GM23338 (cell line): ENCODE results near the gene ERVK3-1. TPM values are rescaled to one million over a fixed set of nuclear protein-coding genes. Genes with fewer than 3 reads are reported as not detected.

Experiments used
- ATAC-seq: fragments of 200-7000 bp; cut with Tn5 transposase; 3 replicates; pipeline ENCODE4 v1.9.1; 2020
- DNase-seq: peaks from one replicate; pipeline ENCODE4 v3.0.0-alpha.2; 2015; ENCODE audit warnings: low spot score
- H2AFZ ChIP-seq: fragments of 200-600 bp; sonication (generic); 2 replicates; pipeline ENCODE4 v1.8.0; 2016; ENCODE audit warnings: antibody characterized with exemption, mild to moderate bottlenecking, moderate library complexity
- H3F3A ChIP-seq: fragments of 200-600 bp; sonication (generic); replicated peaks from 2 replicates; pipeline ENCODE4 v1.8.0; 2017; ENCODE audit warnings: antibody characterized with exemption, mixed run types, low read depth
- H3K27ac ChIP-seq: fragments of 200-600 bp; sonication (generic); 2 replicates; pipeline ENCODE4 v1.6.1; 2016; ENCODE audit warnings: low read depth
- H3K27me3 ChIP-seq: fragments of 200-600 bp; sonication (generic); 2 replicates; pipeline ENCODE4 v1.8.0; 2016; ENCODE audit warnings: mild to moderate bottlenecking, mixed run types, moderate library complexity; ENCODE audit not compliant: insufficient read depth
- H3K36me3 ChIP-seq: fragments of 200-600 bp; sonication (generic); 2 replicates; pipeline ENCODE4 v1.8.0; 2016; ENCODE audit warnings: mild to moderate bottlenecking; ENCODE audit not compliant: insufficient read depth
- H3K4me1 ChIP-seq: fragments of 200-600 bp; sonication (generic); 2 replicates; pipeline ENCODE4 v1.8.0; 2016; ENCODE audit warnings: mild to moderate bottlenecking, moderate library complexity; ENCODE audit not compliant: insufficient read depth
- H3K4me2 ChIP-seq: fragments of 200-600 bp; sonication (generic); 2 replicates; pipeline ENCODE4 v1.7.1; 2017; ENCODE audit warnings: mixed run types
- H3K4me3 ChIP-seq: fragments of 200-600 bp; sonication (generic); 2 replicates; pipeline ENCODE4 v1.6.1; 2016; ENCODE audit warnings: mixed run types
- H3K79me2 ChIP-seq: fragments of 200-600 bp; sonication (generic); replicated peaks from 2 replicates; pipeline ENCODE4 v1.8.0; 2017; ENCODE audit warnings: mild to moderate bottlenecking; ENCODE audit not compliant: insufficient read depth
- H3K9me2 ChIP-seq: fragments of 200-600 bp; sonication (generic); 2 replicates; pipeline ENCODE4 v1.8.0; 2017; ENCODE audit not compliant: insufficient read depth
- H4K20me1 ChIP-seq: fragments of 200-600 bp; sonication (generic); replicated peaks from 2 replicates; pipeline ENCODE4 v1.8.0; 2017; ENCODE audit warnings: mild to moderate bottlenecking; ENCODE audit not compliant: insufficient read depth
- H3K27ac Mint-ChIP-seq: 2 replicates; pipeline ENCODE4 v1.8.0; 2020; ENCODE audit warnings: inconsistent platforms, mild to moderate bottlenecking, moderate library complexity, mixed read lengths
- H3K27me3 Mint-ChIP-seq: 3 replicates; pipeline ENCODE4 v1.8.0; 2022; ENCODE audit warnings: low read depth, mild to moderate bottlenecking, moderate library complexity, mixed read lengths, inconsistent platforms; ENCODE audit not compliant: insufficient read depth, poor library complexity
- H3K36me3 Mint-ChIP-seq: 3 replicates; pipeline ENCODE4 v1.8.0; 2021; ENCODE audit warnings: low read depth, mild to moderate bottlenecking, inconsistent platforms, moderate library complexity, mixed read lengths
- H3K4me1 Mint-ChIP-seq: 3 replicates; pipeline ENCODE4 v1.8.0; 2020; ENCODE audit warnings: mild to moderate bottlenecking, inconsistent platforms, mixed read lengths
- H3K4me3 Mint-ChIP-seq: 3 replicates; pipeline ENCODE4 v1.8.0; 2021; ENCODE audit warnings: moderate library complexity, mild to moderate bottlenecking, inconsistent platforms, mixed read lengths
- H3K9me3 Mint-ChIP-seq: 3 replicates; pipeline ENCODE4 v1.8.0; 2020; ENCODE audit warnings: moderate library complexity, mild to moderate bottlenecking, inconsistent platforms, mixed read lengths
- CREB1 ChIP-seq: fragments of 250-450 bp; sonication (Bioruptor Pico); IDR thresholded peaks from 2 replicates; pipeline ENCODE4 v1.5.0; 2020; ENCODE audit warnings: low read depth, mild to moderate bottlenecking, moderate library complexity
- EZH2 ChIP-seq: fragments of 200-600 bp; sonication (generic); IDR thresholded peaks from one replicate; pipeline ENCODE4 v1.8.0; 2017; ENCODE audit warnings: antibody characterized with exemption, mild to moderate bottlenecking, low read depth; ENCODE audit not compliant: unreplicated experiment
- EZH2phosphoT487 ChIP-seq: fragments of 200-600 bp; sonication (generic); IDR thresholded peaks from one replicate; pipeline ENCODE4 v1.8.1; 2018; ENCODE audit warnings: antibody characterized with exemption; ENCODE audit not compliant: unreplicated experiment
- POLR2AphosphoS5 ChIP-seq: IDR thresholded peaks from 2 replicates; pipeline ENCODE4 v1.6.1; 2016; ENCODE audit warnings: antibody characterized with exemption, low read depth
- STAT1 ChIP-seq: IDR thresholded peaks from one replicate; pipeline ENCODE4 v1.6.1; 2016; ENCODE audit warnings: antibody characterized with exemption; ENCODE audit not compliant: unreplicated experiment
- ZNF114 ChIP-seq: fragments of 250-450 bp; sonication (Bioruptor Pico); IDR thresholded peaks from 2 replicates; pipeline ENCODE4 v1.5.0; 2020; ENCODE audit warnings: mild to moderate bottlenecking, moderate library complexity
- ZNF331 ChIP-seq: fragments of 250-450 bp; sonication (Bioruptor Pico); IDR thresholded peaks from 2 replicates; pipeline ENCODE4 v1.5.0; 2020; ENCODE audit warnings: low read depth, mild to moderate bottlenecking, moderate library complexity
- ZNF462 ChIP-seq: fragments of 250-450 bp; sonication (Bioruptor Pico); IDR thresholded peaks from 2 replicates; pipeline ENCODE4 v1.5.0; 2020; ENCODE audit warnings: mild to moderate bottlenecking, moderate library complexity
- polyA plus RNA-seq: library from polyadenylated mRNA; unstranded; fragments of >200 nt; fragmentation: Nextera tagmentation; extraction: Ambion mirVana; gene quantifications from 2 replicates; pipeline ENCODE4 v1.2.1, GENCODE V29; 2016
- total RNA-seq: library from RNA; depleted of rRNA; stranded (reverse); fragments of >200 nt; shearing (Covaris generic); gene quantifications from 2 replicates; pipeline ENCODE4 v1.2.3, GENCODE V29; 2014

Gene ERVK3-1
- total and polyA plus RNA-seq, 2 experiments from 2014 or later, result 34.4 to 66.2 TPM

- peaks cover 4% of the 10 kb centered on the region; the same call in 1 of the 2 replicates for H3F3A ChIP-seq
- H2AFZ ChIP-seq, result no peak overlapping the region
- H3K79me2 ChIP-seq, result no peaks in the 10 kb centered on the region
- H3K4me1 Mint-ChIP-seq, result peaks cover 3% of the 10 kb centered on the region; the same call in 2 of the 3 replicates
- H3K9me2 ChIP-seq, result no peaks in the 10 kb centered on the region
- no peaks in the 10 kb centered on the region for H3K9me3 Mint-ChIP-seq
- peak overlapping the region; percentile 90; the same call in 2 of the 3 replicates for H3K4me3 Mint-ChIP-seq
- no peaks in the 10 kb centered on the region; the same call in 2 of the 3 replicates for H3K36me3 Mint-ChIP-seq
- H3K27ac ChIP-seq, result no peak overlapping the region
- peaks cover 27% of the 10 kb centered on the region for H3K27me3 Mint-ChIP-seq
- ATAC-seq (no peak), DNase-seq (no peak)
- no peaks in the 10 kb centered on the region for H3K36me3 ChIP-seq
- H3K27me3 ChIP-seq, result peaks cover 38% of the 10 kb centered on the region
- H3K4me3 ChIP-seq, result no peak overlapping the region
- H3K4me1 ChIP-seq, result no peaks in the 10 kb centered on the region
- no peak overlapping the region for H3K27ac Mint-ChIP-seq
- H4K20me1 ChIP-seq, result no peaks in the 10 kb centered on the region; the same call in 1 of the 2 replicates
- TF ChIP-seq ZNF331 (CRISPR knock-in tag) (no peak), STAT1 (no peak), EZH2 (no peak), ZNF462 (no peak), POLR2AphosphoS5 (no peak), ZNF114 (CRISPR knock-in tag) (no peak), EZH2phosphoT487 (no peak), CREB1 (CRISPR knock-in tag) (no peak)
- H3K4me2 ChIP-seq, result no peak overlapping the region
Observed at GRCh38 chr19:58345558-58345957, 40.4 kb downstream of the ERVK3-1 start.
